ENCODE results near the gene MAP1S.

DNA sequence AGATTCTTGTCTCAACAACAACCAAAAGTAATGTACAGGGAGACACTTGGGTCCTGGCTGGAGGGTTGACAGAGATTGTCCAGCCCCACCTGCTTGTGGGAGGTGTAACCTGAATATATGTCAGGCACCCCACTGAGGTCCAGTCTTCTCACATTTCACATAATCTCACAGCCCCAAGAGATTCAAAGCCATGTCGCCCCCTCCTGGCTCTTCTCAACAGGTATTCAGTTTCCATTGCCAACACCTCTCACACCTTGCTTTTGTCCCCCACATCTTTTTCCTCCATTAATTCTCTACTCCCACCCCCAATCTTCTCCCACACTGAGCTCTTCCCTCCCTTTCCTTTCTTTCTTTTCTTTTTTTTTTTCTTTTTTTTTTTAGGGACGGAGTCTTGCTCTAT, 42.3 kb upstream of the MAP1S start:
- no peak for TF ChIP-seq CTCF (IDR thresholded peaks at IDR 0.05; ENCODE audit: poor library complexity)
- no peak for TF ChIP-seq EZH2phosphoT487 (IDR thresholded peaks at IDR 0.05; ENCODE audit: low read depth, severe bottlenecking, unreplicated experiment)
